RWPE2 (cell line): ENCODE data around the gene NUMBL.
"Not testable (repeated sequence)": the region's sequence is repeated elsewhere in the genome, so short reads cannot be mapped to it uniquely, and the experiment has no call there.

Experiments used
- ATAC-seq: fragments of 200-7000 bp; cut with Tn5 transposase; 3 replicates; pipeline ENCODE4 v1.9.1; 2021; ENCODE audit warnings: low read depth
- DNase-seq: peaks from one replicate; pipeline ENCODE4 v3.0.0-alpha.2; 2020; ENCODE audit warnings: low spot score
- H3K27ac ChIP-seq: fragments of 450-650 bp; 2 replicates; pipeline ENCODE4 v1.5.1; 2017; ENCODE audit warnings: mild to moderate bottlenecking; ENCODE audit not compliant: poor library complexity, severe bottlenecking
- H3K27me3 ChIP-seq: fragments of 250-450 bp; sonication (Bioruptor Pico); 2 replicates; pipeline ENCODE4 v1.5.1; 2021; ENCODE audit warnings: mild to moderate bottlenecking, moderate library complexity; ENCODE audit not compliant: insufficient read depth, poor library complexity, severe bottlenecking
- H3K36me3 ChIP-seq: fragments of 250-450 bp; sonication (Bioruptor Pico); 2 replicates; pipeline ENCODE4 v1.5.1; 2020; ENCODE audit warnings: low read depth, mild to moderate bottlenecking, moderate library complexity
- H3K4me1 ChIP-seq: fragments of 250-450 bp; sonication (Bioruptor Pico); 2 replicates; pipeline ENCODE4 v1.5.1; 2021; ENCODE audit warnings: mild to moderate bottlenecking, moderate library complexity; ENCODE audit not compliant: insufficient read depth, poor library complexity, severe bottlenecking
- H3K4me3 ChIP-seq: fragments of 250-450 bp; sonication (Bioruptor Pico); 2 replicates; pipeline ENCODE4 v1.5.1; 2021; ENCODE audit warnings: mild to moderate bottlenecking, moderate library complexity; ENCODE audit not compliant: severe bottlenecking
- H3K9me3 ChIP-seq: fragments of 250-450 bp; sonication (Bioruptor Pico); 2 replicates; pipeline ENCODE4 v1.5.1; 2021; ENCODE audit warnings: mild to moderate bottlenecking, moderate library complexity; ENCODE audit not compliant: severe bottlenecking
- CTCF ChIP-seq: fragments of 450-650 bp; IDR thresholded peaks from one replicate; pipeline ENCODE4 v1.5.1; 2017; ENCODE audit warnings: mild to moderate bottlenecking, moderate library complexity; ENCODE audit not compliant: poor library complexity, severe bottlenecking

Gene NUMBL

DNA sequence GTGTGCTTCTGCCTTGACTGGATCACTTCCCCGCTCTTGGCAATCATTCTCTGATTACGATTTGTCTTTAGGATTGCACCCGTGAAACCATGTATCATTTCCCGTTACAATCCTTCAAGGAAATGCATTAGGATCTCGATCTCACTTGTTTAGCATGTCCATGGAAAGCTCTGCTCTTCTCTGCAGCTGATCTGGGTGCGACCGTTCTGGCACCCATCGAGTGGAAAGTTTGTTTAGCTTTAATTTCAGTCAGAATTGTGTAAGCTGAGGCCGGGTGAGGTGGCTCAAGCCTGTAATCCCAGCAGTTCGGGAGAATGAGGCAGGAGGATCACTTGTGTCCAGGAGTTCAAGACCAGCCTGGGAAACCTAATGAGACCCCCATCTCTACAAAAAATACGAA lies 30.9 kb downstream of the NUMBL start:
- H3K27me3 ChIP-seq = no peaks in the 10 kb centered on the region
- no peaks in the 10 kb centered on the region for H3K36me3 ChIP-seq
- DNase-seq (no peak), ATAC-seq (no peak)
- H3K9me3 ChIP-seq = no peaks in the 10 kb centered on the region
- H3K4me1 ChIP-seq = no peaks in the 10 kb centered on the region
- TF ChIP-seq CTCF = no peak
- no peak overlapping the region for H3K4me3 ChIP-seq
- no peak overlapping the region for H3K27ac ChIP-seq

GRCh38 chr19:40659116-40659515 lies 31.3 kb downstream of the NUMBL start:
- Histone ChIP-seq H3K4me1 (no peaks in the 10 kb centered on the region), H3K4me3 (no peak overlapping the region), H3K27ac (no peak overlapping the region), H3K36me3 (no peaks in the 10 kb centered on the region), H3K27me3 (no peaks in the 10 kb centered on the region), H3K9me3 (no peaks in the 10 kb centered on the region)
- ATAC-seq (no peak), DNase-seq (no peak)
- no peak for TF ChIP-seq CTCF

- no peak overlapping the region for H3K27ac ChIP-seq
- ATAC-seq = no peak
- H3K27me3 ChIP-seq = no peaks in the 10 kb centered on the region
- no peak for TF ChIP-seq CTCF
- no peaks in the 10 kb centered on the region for H3K4me1 ChIP-seq
- DNase-seq = no peak
- no peaks in the 10 kb centered on the region for H3K36me3 ChIP-seq
- no peaks in the 10 kb centered on the region for H3K9me3 ChIP-seq
- no peak overlapping the region for H3K4me3 ChIP-seq
Measured at GRCh38 chr19:40658031-40658430, 32.4 kb downstream of the NUMBL start.

DNA sequence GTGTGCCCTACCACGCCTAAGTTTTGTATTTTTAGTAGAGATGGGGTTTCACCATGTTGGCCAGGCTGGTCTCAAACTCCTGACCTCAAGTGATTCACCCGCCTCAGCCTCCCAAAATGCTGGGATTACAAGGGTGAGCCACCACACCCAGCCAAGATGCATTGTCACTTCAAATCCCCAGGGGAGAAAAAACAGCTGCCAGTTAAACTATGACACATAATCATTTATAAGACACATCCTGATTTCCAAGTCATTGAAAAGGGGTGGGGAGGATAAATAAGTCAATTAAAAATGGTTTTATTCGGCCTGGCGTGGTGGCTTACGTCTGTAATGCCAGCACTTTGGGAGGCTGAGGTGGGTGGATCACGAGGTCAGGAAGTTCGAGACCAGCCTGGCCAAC lies 34.8 kb downstream of the NUMBL start:
- H3K27me3 ChIP-seq, H3K4me1 ChIP-seq, ATAC-seq, H3K9me3 ChIP-seq, DNase-seq, H3K27ac ChIP-seq, H3K36me3 ChIP-seq, H3K4me3 ChIP-seq: not testable (repeated sequence)

- H3K9me3 ChIP-seq, H3K4me3 ChIP-seq, H3K27me3 ChIP-seq, ATAC-seq, DNase-seq, H3K4me1 ChIP-seq, H3K36me3 ChIP-seq, H3K27ac ChIP-seq: not testable (repeated sequence)
Measured at GRCh38 chr19:40652303-40652702, 38.1 kb downstream of the NUMBL start.

DNA sequence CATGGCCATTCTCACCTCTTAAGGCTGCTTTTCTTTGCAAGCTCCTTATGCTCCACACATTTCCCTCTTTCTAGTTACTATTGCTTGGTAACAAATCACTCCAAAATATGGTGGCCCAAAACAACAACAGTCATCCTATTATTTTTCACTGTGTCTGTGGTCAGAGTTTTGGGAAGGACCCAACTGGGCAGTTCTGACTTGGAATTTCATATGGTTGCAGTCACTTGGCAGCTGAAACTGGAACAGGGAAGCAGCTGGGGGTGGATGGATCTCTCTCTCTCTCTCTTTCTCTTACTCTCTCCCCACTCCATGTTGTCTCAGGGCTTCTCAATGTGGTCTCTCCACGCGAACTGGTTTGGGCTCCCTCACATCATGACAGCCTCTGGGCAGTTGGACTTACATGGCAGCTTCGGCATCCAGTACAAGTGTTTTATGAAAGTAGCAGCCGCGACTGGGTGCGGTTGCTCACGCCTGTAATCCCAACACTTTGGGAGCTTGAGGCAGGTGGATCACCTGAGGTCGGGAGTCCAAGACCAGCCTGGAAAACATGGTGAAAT lies 39.6 kb downstream of the NUMBL start:
- TF ChIP-seq CTCF = no peak
- H3K36me3 ChIP-seq = no peaks in the 10 kb centered on the region
- ATAC-seq (no peak), DNase-seq (no peak)
- no peaks in the 10 kb centered on the region for H3K27me3 ChIP-seq
- peaks cover 4% of the 10 kb centered on the region for H3K4me1 ChIP-seq
- H3K9me3 ChIP-seq = no peaks in the 10 kb centered on the region
- H3K4me3 ChIP-seq = no peak overlapping the region
- no peak overlapping the region for H3K27ac ChIP-seq

DNA sequence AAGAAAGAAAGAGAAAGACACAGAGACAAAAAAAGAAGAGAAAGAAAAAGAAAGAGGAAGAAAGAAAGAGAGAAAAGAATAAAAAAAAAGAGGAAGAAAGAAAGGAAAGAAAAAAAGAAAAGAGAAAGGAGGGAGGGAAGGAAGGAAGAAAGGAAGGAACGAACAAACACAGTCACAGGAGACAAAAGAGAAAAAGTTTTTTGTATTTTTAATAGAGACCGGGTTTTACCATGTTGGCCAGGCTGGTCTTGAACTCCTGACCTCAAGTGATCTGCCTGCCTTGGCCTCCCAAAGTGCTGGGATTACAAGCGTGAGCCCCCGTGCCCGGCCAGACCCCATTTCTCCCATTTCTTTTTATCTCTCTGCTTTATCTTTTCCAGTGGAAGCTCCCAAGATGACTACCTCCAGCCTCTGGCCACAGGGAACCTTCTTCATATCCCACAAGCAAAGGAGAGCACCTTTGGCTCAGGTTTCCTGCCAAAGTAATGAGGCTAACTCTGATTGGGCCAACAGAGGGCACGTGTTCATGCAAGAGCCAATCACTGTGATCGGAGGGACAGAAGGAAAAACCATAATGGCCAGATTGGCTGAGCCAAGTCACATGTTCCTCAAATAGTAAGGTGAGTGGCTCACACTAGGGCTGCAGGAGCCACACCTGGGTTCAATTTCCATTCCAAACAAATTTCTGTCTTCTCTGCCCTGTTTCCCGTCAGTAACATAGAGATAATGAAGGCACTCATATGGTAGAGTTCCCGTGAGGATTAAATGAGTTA lies 40.4 kb downstream of the NUMBL start:
- ATAC-seq = 0 out of 3 replicates have a peak, but pooled peaks have one; percentile 14
- not testable (repeated sequence) for H3K36me3 ChIP-seq, H3K4me3 ChIP-seq, H3K4me1 ChIP-seq, H3K27ac ChIP-seq, H3K27me3 ChIP-seq, H3K9me3 ChIP-seq, DNase-seq
